Sigmoid colon (tissue), 7 donors: ENCODE data around the gene CHURC1. TPM values are rescaled to one million over a fixed set of nuclear protein-coding genes. Genes with fewer than 3 reads are reported as not detected.

Source experiments
- DNase-seq: peaks from one replicate; pipeline ENCODE4 v3.0.0-alpha.2; 2019
- H3K27ac ChIP-seq, 4 donors: fragments of 200-600 bp; sonication (generic); one replicate each; pipeline ENCODE4 v1.5.1; 2016 to 2019; ENCODE audit warnings: mild to moderate bottlenecking in 1 of 4
- H3K27me3 ChIP-seq, 3 donors: fragments of 200-600 bp; sonication (generic); one replicate each; pipeline ENCODE4 v1.5.1; 2019; ENCODE audit warnings: mild to moderate bottlenecking in 1 of 3
- H3K36me3 ChIP-seq, 4 donors: fragments of 200-600 bp; sonication (generic); one replicate each; pipeline ENCODE4 v1.5.1; 2016 to 2019
- H3K4me1 ChIP-seq, 4 donors: fragments of 200-600 bp; sonication (generic); one replicate each; pipeline ENCODE4 v1.5.1; 2017 to 2019
- H3K4me3 ChIP-seq, 4 donors: fragments of 200-600 bp; sonication (generic); one replicate each; pipeline ENCODE4 v1.5.1; 2017 to 2019; ENCODE audit warnings: mild to moderate bottlenecking in 2 of 4, moderate library complexity in 1 of 4
- H3K9me3 ChIP-seq, 4 donors: fragments of 200-600 bp in 3 of 4; sonication (generic) in 3 of 4; one replicate each; pipeline versions ENCODE4 v1.5.1 to v1.6.1; 2013 to 2019
- CTCF ChIP-seq, 4 experiments: fragments of 450-650 bp in 3 of 4; fragments of 200-600 bp in 1 of 4; IDR thresholded peaks; one replicate each; pipeline ENCODE4 v1.5.1; 2016 to 2019; ENCODE audit warnings: antibody characterized with exemption in 4 of 4, mild to moderate bottlenecking in 3 of 4, moderate library complexity in 2 of 4
- EP300 ChIP-seq, 4 donors: sonication (generic); formaldehyde crosslinking; IDR thresholded peaks; one replicate each; pipeline ENCODE4 v1.6.1; 2017; ENCODE audit warnings: antibody characterized with exemption in 4 of 4
- POLR2A ChIP-seq, 2 donors: fragments of 450-650 bp; IDR thresholded peaks; one replicate each; pipeline ENCODE4 v1.6.1; 2016; ENCODE audit warnings: antibody characterized with exemption in 2 of 2, mild to moderate bottlenecking in 2 of 2, moderate library complexity in 2 of 2
- POLR2AphosphoS5 ChIP-seq, 4 donors: sonication (generic); formaldehyde crosslinking; IDR thresholded peaks; one replicate each; pipeline ENCODE4 v1.6.1; 2017; ENCODE audit warnings: antibody characterized with exemption in 4 of 4
- WGBS, 2 donors: extraction: QIAGEN DNeasy Blood & Tissue Kit; methylation state at CpG; one replicate each; pipeline ENCODE4 v1.1.7; 2013; 5-methylcytosine and 5-hydroxymethylcytosine counted together
- intact Hi-C: fragments of 100-400 bp; cut with DNase I; formaldehyde crosslinking; loops from one replicate; pipeline ENCODE4 v1.15.1; 2023
- polyA plus RNA-seq, 3 donors: library from polyadenylated mRNA; stranded (reverse); fragments of 200-250 nt; gene quantifications; one replicate each; pipeline ENCODE4 v1.2.3, GENCODE V29; 2013
- total RNA-seq, 4 donors: library from RNA; depleted of rRNA; stranded (reverse); fragments of >200 nt; gene quantifications; one replicate each; pipeline ENCODE4 v1.1.0, GENCODE V29; 2016
- donor health status: healthy with polysubstance abuse.
- donor health status: Bipolar disorder and iron deficiency.
- donor health status: healthy.

CHURC1 gene
- total and polyA plus RNA-seq, 7 donors = 41.8 to 161 (median 110) TPM

GRCh38 chr14:64945431-64946178 lies 31.4 kb downstream of the CHURC1 start:
- 85 to 92% methylated on average over 12 of the region's 12 CpGs for WGBS, 2 donors
- Histone ChIP-seq H3K4me3 (no peak overlapping the region), H3K9me3 (no peaks in the 10 kb centered on the region), H3K27me3 (no peaks in the 10 kb centered on the region), H3K36me3 (peaks cover 0 to 41% (median 3%) of the 10 kb centered on the region in 4 donors), H3K4me1 (no peaks in the 10 kb centered on the region), H3K27ac (no peak overlapping the region)
- TF ChIP-seq POLR2AphosphoS5 (IDR thresholded peaks at IDR 0.05) (no peak), EP300 (IDR thresholded peaks at IDR 0.05) (no peak), POLR2A (IDR thresholded peaks at IDR 0.05) (no peak), CTCF (IDR thresholded peaks at IDR 0.05) (no peak)
- no peak for DNase-seq
- intact Hi-C loops = no loop called here

GRCh38 chr14:64946310-64947045 lies 32.2 kb downstream of the CHURC1 start:
- no peak for DNase-seq
- Histone ChIP-seq H3K27me3 (no peaks in the 10 kb centered on the region), H3K9me3 (no peaks in the 10 kb centered on the region), H3K4me1 (no peaks in the 10 kb centered on the region), H3K36me3 (peaks cover 0 to 34% (median 2%) of the 10 kb centered on the region in 4 donors), H3K4me3 (no peak overlapping the region), H3K27ac (no peak overlapping the region)
- WGBS, 2 donors = 80 to 95% methylated on average over 6 of the region's 6 CpGs
- TF ChIP-seq POLR2AphosphoS5 (IDR thresholded peaks at IDR 0.05) = no peak
- TF ChIP-seq EP300 (IDR thresholded peaks at IDR 0.05) = no peak
- TF ChIP-seq CTCF (IDR thresholded peaks at IDR 0.05) = no peak
- TF ChIP-seq POLR2A (IDR thresholded peaks at IDR 0.05) = no peak
- intact Hi-C loops = no loop called here

GRCh38 chr14:64947710-64948611 lies 33.7 kb downstream of the CHURC1 start:
- TF ChIP-seq POLR2A (IDR thresholded peaks at IDR 0.05) (no peak), CTCF (IDR thresholded peaks at IDR 0.05) (no peak), POLR2AphosphoS5 (IDR thresholded peaks at IDR 0.05) (no peak), EP300 (IDR thresholded peaks at IDR 0.05) (no peak)
- Histone ChIP-seq H3K4me1 (peaks cover 0 to 11% (median 0%) of the 10 kb centered on the region in 4 donors), H3K27ac (no peak overlapping the region), H3K9me3 (no peaks in the 10 kb centered on the region), H3K27me3 (no peaks in the 10 kb centered on the region), H3K36me3 (peaks cover 0 to 19% (median 2%) of the 10 kb centered on the region in 4 donors), H3K4me3 (no peak overlapping the region)
- 91 to 93% methylated on average over 28 of the region's 28 CpGs for WGBS, 2 donors
- DNase-seq = no peak
- intact Hi-C loops = no loop called here

- intact Hi-C loops = no loop called here
- TF ChIP-seq EP300 (IDR thresholded peaks at IDR 0.05) (no peak), POLR2A (IDR thresholded peaks at IDR 0.05) (no peak), CTCF (IDR thresholded peaks at IDR 0.05) (no peak), POLR2AphosphoS5 (IDR thresholded peaks at IDR 0.05) (no peak)
- no peak overlapping the region for H3K27ac ChIP-seq
- peaks cover 0 to 11% (median under 1%) of the 10 kb centered on the region in 4 donors for H3K36me3 ChIP-seq
- no peak overlapping the region for H3K4me3 ChIP-seq
- DNase-seq = no peak
- peaks cover 0 to 11% (median 0%) of the 10 kb centered on the region in 4 donors for H3K4me1 ChIP-seq
- WGBS, 2 donors = 93% methylated on average over 8 of the region's 8 CpGs
- H3K9me3 ChIP-seq = no peaks in the 10 kb centered on the region
- no peaks in the 10 kb centered on the region for H3K27me3 ChIP-seq
Measured at GRCh38 chr14:64948612-64949210, 34.5 kb downstream of the CHURC1 start.
